Measurements from ENCODE around the gene CRYGC. TPM values are rescaled to one million over a fixed set of nuclear protein-coding genes. Genes with fewer than 3 reads are reported as not detected.

The CRYGC gene
- total RNA-seq, 2 donors from 2014 or later: not detected

- Histone ChIP-seq H3K4me3 (no peak overlapping the region), H3K4me1 (no peaks in the 10 kb centered on the region), H3K27me3 (no peaks in the 10 kb centered on the region), H3K9ac (ENCODE audit: low read depth in 2 of 2, low read length in 2 of 2) (no peak overlapping the region), H3K36me3 (no peaks in the 10 kb centered on the region), H3K27ac (no peak overlapping the region), H3K9me3 (no peaks in the 10 kb centered on the region)
- intact Hi-C loops (cut with DNase I): no loop called here
- no peak for TF ChIP-seq CTCF (IDR thresholded peaks at IDR 0.05)
- DNase-seq: no peak
These were observed 6.4 kb upstream of the CRYGC start for GRCh38 chr2:208135794-208136715.

- Histone ChIP-seq H3K36me3 (no peaks in the 10 kb centered on the region), H3K27ac (no peak overlapping the region), H3K4me3 (no peak overlapping the region), H3K9me3 (no peaks in the 10 kb centered on the region), H3K9ac (ENCODE audit: low read depth in 2 of 2, low read length in 2 of 2) (no peak overlapping the region), H3K27me3 (no peaks in the 10 kb centered on the region), H3K4me1 (no peaks in the 10 kb centered on the region)
- TF ChIP-seq CTCF (IDR thresholded peaks at IDR 0.05): no peak
- intact Hi-C loops (cut with DNase I): no loop called here
- no peak for DNase-seq
These were observed 5.4 kb upstream of the CRYGC start for GRCh38 chr2:208134928-208135586.

DNA sequence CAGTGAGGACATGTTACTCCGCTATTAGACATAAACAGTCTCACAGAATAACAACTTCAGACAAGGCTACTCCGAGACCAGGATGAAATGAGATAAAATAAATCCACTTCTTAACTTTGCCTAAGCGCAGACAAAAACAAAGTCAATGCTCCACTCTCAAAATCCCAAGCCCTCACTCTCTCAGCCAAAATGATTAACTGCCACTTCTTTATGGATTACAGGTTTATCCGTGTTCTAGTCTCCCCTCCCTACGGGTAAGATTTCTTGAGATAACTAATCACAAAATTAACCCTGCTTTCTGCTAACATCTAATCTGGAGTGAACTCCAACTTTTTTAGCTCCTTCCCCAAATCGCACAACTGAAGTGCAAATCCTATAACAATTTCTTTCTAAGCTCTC is 1.1 kb upstream of the CRYGC start:
- H3K27me3 ChIP-seq: no peaks in the 10 kb centered on the region
- H3K4me3 ChIP-seq: no peak overlapping the region
- H3K9ac ChIP-seq (ENCODE audit: low read depth in 2 of 2, low read length in 2 of 2): no peak overlapping the region
- no peak for TF ChIP-seq CTCF (IDR thresholded peaks at IDR 0.05)
- H3K4me1 ChIP-seq: no peaks in the 10 kb centered on the region
- intact Hi-C loops (cut with DNase I): no loop called here
- no peak overlapping the region for H3K27ac ChIP-seq
- no peaks in the 10 kb centered on the region for H3K9me3 ChIP-seq
- no peaks in the 10 kb centered on the region for H3K36me3 ChIP-seq
- no peak for DNase-seq

- H3K27ac ChIP-seq: no peak overlapping the region
- no peak overlapping the region for H3K9ac ChIP-seq (ENCODE audit: low read depth in 2 of 2, low read length in 2 of 2)
- intact Hi-C loops (cut with DNase I): no loop called here
- H3K4me1 ChIP-seq: no peaks in the 10 kb centered on the region
- H3K27me3 ChIP-seq: peaks cover 9% of the 10 kb centered on the region
- no peaks in the 10 kb centered on the region for H3K36me3 ChIP-seq
- H3K9me3 ChIP-seq: no peaks in the 10 kb centered on the region
- TF ChIP-seq CTCF (IDR thresholded peaks at IDR 0.05): no peak
- no peak for DNase-seq
- no peak overlapping the region for H3K4me3 ChIP-seq
These were observed 1.5 kb downstream of the CRYGC start for GRCh38 chr2:208128136-208128535.

GRCh38 chr2:208127090-208127489 is 2.5 kb downstream of the CRYGC start:
- Histone ChIP-seq H3K9ac (ENCODE audit: low read depth in 2 of 2, low read length in 2 of 2) (no peak overlapping the region), H3K4me3 (no peak overlapping the region), H3K4me1 (no peaks in the 10 kb centered on the region), H3K27ac (no peak overlapping the region), H3K27me3 (peaks cover 9% of the 10 kb centered on the region), H3K9me3 (no peaks in the 10 kb centered on the region), H3K36me3 (no peaks in the 10 kb centered on the region)
- DNase-seq: no peak
- TF ChIP-seq CTCF (IDR thresholded peaks at IDR 0.05): no peak
- intact Hi-C loops (cut with DNase I): no loop called here
